WTC11 (cell line): ENCODE measurements around the gene TRMU. TPM values are rescaled to one million over a fixed set of nuclear protein-coding genes. Genes with fewer than 3 reads are reported as not detected.

ENCODE experiments used
- ATAC-seq: fragments of 200-7000 bp; cut with Tn5 transposase; 2 replicates; pipeline ENCODE4 v1.10.0; 2021; ENCODE audit warnings: mild to moderate bottlenecking, moderate library complexity
- CTCF ChIA-PET: fragments of 300-600 bp; sonication (Branson Sonifier 250); formaldehyde crosslinking; loops from one replicate; lab custom pipeline; 2021; ENCODE audit warnings: antibody characterized with exemption; lab: Charles Lee
- POLR2A ChIA-PET: fragments of 350-600 bp; sonication (Branson Sonifier 250); formaldehyde crosslinking; loops from one replicate; lab custom pipeline; 2021; ENCODE audit warnings: antibody characterized with exemption; lab: Charles Lee
- DNase-seq: peaks from one replicate; pipeline ENCODE4 v3.0.0; 2021; ENCODE audit warnings: low spot score
- H3K27ac Mint-ChIP-seq: 2 replicates; pipeline ENCODE4 v1.8.0; 2021; ENCODE audit warnings: mixed read lengths
- H3K27me3 Mint-ChIP-seq: 2 replicates; pipeline ENCODE4 v1.8.0; 2021; ENCODE audit warnings: low read depth, mild to moderate bottlenecking, moderate library complexity, mixed read lengths
- H3K36me3 Mint-ChIP-seq: 2 replicates; pipeline ENCODE4 v1.8.0; 2021; ENCODE audit warnings: mixed read lengths
- H3K4me1 Mint-ChIP-seq: 2 replicates; pipeline ENCODE4 v1.8.0; 2022; ENCODE audit warnings: mixed read lengths
- H3K4me3 Mint-ChIP-seq: 2 replicates; pipeline ENCODE4 v1.8.0; 2021; ENCODE audit warnings: mild to moderate bottlenecking, moderate library complexity, mixed read lengths
- H3K9me3 Mint-ChIP-seq: 2 replicates; pipeline ENCODE4 v1.8.0; 2021; ENCODE audit warnings: mixed read lengths
- ELF4 ChIP-seq: sonication (generic); formaldehyde crosslinking; IDR thresholded peaks from 2 replicates; pipeline ENCODE4 v1.8.1; 2022; ENCODE audit warnings: low read depth, mild to moderate bottlenecking, moderate library complexity, missing genetic modification reagents
- GRHL2 ChIP-seq: fragments of 250-450 bp; sonication (Bioruptor Pico); IDR thresholded peaks from 2 replicates; pipeline ENCODE4 v1.8.0; 2022; ENCODE audit warnings: mild to moderate bottlenecking, moderate library complexity; ENCODE audit not compliant: insufficient replicate concordance, severe bottlenecking
- MXD4 ChIP-seq: fragments of 250-450 bp; sonication (Bioruptor Pico); IDR thresholded peaks from 2 replicates; pipeline ENCODE4 v1.8.0; 2021; ENCODE audit warnings: mild to moderate bottlenecking, moderate library complexity, borderline replicate concordance
- NFATC4 ChIP-seq: fragments of 250-450 bp; sonication (Bioruptor Pico); IDR thresholded peaks from 2 replicates; pipeline ENCODE4 v1.9.0; 2021; ENCODE audit warnings: mild to moderate bottlenecking
- RELA ChIP-seq: sonication (generic); formaldehyde crosslinking; IDR thresholded peaks from 2 replicates; pipeline ENCODE4 v1.8.1; 2022; ENCODE audit warnings: missing genetic modification reagents, mild to moderate bottlenecking, borderline replicate concordance
- SMAD4 ChIP-seq: sonication (generic); formaldehyde crosslinking; IDR thresholded peaks from 2 replicates; pipeline ENCODE4 v1.8.0; 2022; ENCODE audit warnings: mild to moderate bottlenecking, missing genetic modification reagents
- ZNF317 ChIP-seq: sonication (generic); formaldehyde crosslinking; IDR thresholded peaks from 2 replicates; pipeline ENCODE4 v1.8.1; 2023; ENCODE audit warnings: low read depth, mild to moderate bottlenecking, moderate library complexity, missing genetic modification reagents, borderline replicate concordance
- total RNA-seq: library from RNA; stranded (reverse); gene quantifications from 3 replicates; pipeline ENCODE4 v1.2.3, GENCODE V29; 2021
- TF ChIP-seq, protein P1 (sequence below): fragments of 250-450 bp; sonication (Bioruptor Pico); IDR thresholded peaks from 2 replicates; pipeline ENCODE4 v1.9.0; 2021; ENCODE audit warnings: mild to moderate bottlenecking
- TF ChIP-seq, protein P2 (sequence below): sonication (generic); formaldehyde crosslinking; IDR thresholded peaks from 2 replicates; pipeline ENCODE4 v1.8.0; 2022; ENCODE audit warnings: mild to moderate bottlenecking, missing genetic modification reagents
- TF ChIP-seq, protein P3 (sequence below): sonication (generic); formaldehyde crosslinking; IDR thresholded peaks from 2 replicates; pipeline ENCODE4 v1.8.0; 2022; ENCODE audit warnings: missing genetic modification reagents
- TF ChIP-seq, protein P4 (sequence below): sonication (generic); formaldehyde crosslinking; IDR thresholded peaks from 2 replicates; pipeline ENCODE4 v1.8.1; 2023; ENCODE audit warnings: mild to moderate bottlenecking, moderate library complexity, missing genetic modification reagents
- TF ChIP-seq, protein P5 (sequence below): fragments of 250-450 bp; sonication (Bioruptor Pico); IDR thresholded peaks from 2 replicates; pipeline ENCODE4 v1.9.0; 2021; ENCODE audit warnings: mild to moderate bottlenecking
- TF ChIP-seq, protein P6 (sequence below): fragments of 250-450 bp; sonication (Bioruptor Pico); IDR thresholded peaks from 2 replicates; pipeline ENCODE4 v1.8.0; 2021; ENCODE audit warnings: mild to moderate bottlenecking
- TF ChIP-seq, protein P7 (sequence below): sonication (generic); formaldehyde crosslinking; conservative IDR thresholded peaks from 2 replicates; pipeline ENCODE4 v1.8.1; 2022; ENCODE audit warnings: mild to moderate bottlenecking, missing genetic modification reagents
- TF ChIP-seq, protein P8 (sequence below): sonication (generic); formaldehyde crosslinking; IDR thresholded peaks from 2 replicates; pipeline ENCODE4 v1.8.1; 2023; ENCODE audit warnings: mild to moderate bottlenecking, missing genetic modification reagents, borderline replicate concordance

TRMU gene
- total RNA-seq, 1 experiment from 2014 or later, result 103 TPM

DNA sequence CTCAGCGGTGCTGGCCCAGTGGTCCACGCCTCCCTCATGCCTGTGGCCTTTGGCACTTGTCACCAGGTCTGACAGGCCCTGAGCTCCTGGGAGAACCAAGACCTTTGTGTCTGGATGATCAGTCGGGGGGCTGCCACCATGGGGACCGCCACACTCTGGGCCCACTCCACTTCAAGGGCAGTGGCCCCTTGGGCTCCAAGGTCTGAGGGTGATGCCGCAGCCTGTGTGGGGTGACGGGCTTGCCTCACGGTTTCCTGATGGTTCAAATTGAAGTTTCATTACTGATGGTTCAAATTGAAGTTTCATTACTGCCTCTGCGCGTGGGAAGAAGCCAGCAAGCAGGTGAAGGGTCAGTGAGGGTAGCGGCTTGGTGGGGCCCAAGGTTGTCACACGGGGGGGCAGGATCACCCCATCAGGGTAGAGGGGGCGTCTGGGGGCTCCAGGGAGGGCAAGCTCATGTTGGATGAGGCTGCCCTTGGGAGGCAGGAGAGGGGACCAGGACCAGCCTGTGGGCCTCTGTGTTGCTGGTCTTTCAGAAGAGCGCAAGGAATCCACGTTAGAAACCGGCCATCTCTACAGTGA, 27.5 kb downstream of the TRMU start:
- H3K27ac Mint-ChIP-seq, result no peak overlapping the region; the same call in 1 of the 2 replicates
- H3K36me3 Mint-ChIP-seq, result peaks cover 14% of the 10 kb centered on the region
- ATAC-seq (no peak), DNase-seq (no peak)
- peaks cover 4% of the 10 kb centered on the region; the same call in 1 of the 2 replicates for H3K4me1 Mint-ChIP-seq
- no peak overlapping the region for H3K4me3 Mint-ChIP-seq
- H3K9me3 Mint-ChIP-seq, result peaks cover 7% of the 10 kb centered on the region; the same call in 1 of the 2 replicates
- no peaks in the 10 kb centered on the region for H3K27me3 Mint-ChIP-seq
- ChIA-PET CTCF (no interaction called here), POLR2A (no interaction called here)
- TF ChIP-seq GRHL2 (CRISPR knock-in tag), result no peak
- TF ChIP-seq, protein P1, sequence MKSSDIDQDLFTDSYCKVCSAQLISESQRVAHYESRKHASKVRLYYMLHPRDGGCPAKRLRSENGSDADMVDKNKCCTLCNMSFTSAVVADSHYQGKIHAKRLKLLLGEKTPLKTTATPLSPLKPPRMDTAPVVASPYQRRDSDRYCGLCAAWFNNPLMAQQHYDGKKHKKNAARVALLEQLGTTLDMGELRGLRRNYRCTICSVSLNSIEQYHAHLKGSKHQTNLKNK (CRISPR knock-in tag), result no peak
- TF ChIP-seq, protein P2, sequence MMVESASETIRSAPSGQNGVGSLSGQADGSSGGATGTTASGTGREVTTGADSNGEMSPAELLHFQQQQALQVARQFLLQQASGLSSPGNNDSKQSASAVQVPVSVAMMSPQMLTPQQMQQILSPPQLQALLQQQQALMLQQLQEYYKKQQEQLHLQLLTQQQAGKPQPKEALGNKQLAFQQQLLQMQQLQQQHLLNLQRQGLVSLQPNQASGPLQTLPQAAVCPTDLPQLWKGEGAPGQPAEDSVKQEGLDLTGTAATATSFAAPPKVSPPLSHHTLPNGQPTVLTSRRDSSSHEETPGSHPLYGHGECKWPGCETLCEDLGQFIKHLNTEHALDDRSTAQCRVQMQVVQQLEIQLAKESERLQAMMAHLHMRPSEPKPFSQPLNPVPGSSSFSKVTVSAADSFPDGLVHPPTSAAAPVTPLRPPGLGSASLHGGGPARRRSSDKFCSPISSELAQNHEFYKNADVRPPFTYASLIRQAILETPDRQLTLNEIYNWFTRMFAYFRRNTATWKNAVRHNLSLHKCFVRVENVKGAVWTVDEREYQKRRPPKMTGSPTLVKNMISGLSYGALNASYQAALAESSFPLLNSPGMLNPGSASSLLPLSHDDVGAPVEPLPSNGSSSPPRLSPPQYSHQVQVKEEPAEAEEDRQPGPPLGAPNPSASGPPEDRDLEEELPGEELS (CRISPR knock-in tag), result no peak

DNA sequence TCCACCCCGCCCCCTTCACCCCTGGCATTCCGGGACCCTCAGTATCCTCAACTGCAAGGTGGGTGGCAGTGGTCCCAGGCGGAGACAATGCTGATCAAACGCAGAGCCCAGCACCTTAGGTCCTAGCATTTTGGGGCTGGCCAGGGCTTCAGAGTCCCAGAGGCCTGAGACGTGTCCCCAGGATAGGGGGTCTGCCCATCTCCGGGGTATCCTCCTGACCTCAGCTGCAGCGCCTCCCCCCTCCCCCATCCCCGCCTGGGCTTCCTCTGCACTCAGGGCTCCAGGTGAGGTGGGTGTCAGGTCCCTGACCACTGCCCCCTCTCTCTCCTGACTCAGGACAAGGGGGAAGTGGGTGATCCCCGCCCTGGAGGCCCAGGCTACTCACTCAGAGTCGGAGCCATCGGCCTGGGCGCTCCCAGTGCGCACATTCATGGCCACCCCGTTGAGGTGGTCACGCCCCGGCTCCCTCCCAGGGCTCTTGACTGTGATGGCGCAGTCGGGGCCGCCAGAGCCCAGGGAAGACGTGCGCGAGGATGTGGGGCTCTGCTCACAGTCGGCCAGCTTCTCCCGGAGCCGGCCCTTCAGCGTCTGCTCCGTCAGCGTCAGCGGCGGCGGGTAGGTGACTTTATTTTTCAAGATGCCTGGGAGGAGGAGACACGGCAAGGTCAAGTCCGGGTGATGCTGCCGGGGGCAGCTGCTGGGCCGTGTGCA, 28.3 kb downstream of the TRMU start:
- H3K36me3 Mint-ChIP-seq, result peaks cover 14% of the 10 kb centered on the region
- TF ChIP-seq, protein P3, sequence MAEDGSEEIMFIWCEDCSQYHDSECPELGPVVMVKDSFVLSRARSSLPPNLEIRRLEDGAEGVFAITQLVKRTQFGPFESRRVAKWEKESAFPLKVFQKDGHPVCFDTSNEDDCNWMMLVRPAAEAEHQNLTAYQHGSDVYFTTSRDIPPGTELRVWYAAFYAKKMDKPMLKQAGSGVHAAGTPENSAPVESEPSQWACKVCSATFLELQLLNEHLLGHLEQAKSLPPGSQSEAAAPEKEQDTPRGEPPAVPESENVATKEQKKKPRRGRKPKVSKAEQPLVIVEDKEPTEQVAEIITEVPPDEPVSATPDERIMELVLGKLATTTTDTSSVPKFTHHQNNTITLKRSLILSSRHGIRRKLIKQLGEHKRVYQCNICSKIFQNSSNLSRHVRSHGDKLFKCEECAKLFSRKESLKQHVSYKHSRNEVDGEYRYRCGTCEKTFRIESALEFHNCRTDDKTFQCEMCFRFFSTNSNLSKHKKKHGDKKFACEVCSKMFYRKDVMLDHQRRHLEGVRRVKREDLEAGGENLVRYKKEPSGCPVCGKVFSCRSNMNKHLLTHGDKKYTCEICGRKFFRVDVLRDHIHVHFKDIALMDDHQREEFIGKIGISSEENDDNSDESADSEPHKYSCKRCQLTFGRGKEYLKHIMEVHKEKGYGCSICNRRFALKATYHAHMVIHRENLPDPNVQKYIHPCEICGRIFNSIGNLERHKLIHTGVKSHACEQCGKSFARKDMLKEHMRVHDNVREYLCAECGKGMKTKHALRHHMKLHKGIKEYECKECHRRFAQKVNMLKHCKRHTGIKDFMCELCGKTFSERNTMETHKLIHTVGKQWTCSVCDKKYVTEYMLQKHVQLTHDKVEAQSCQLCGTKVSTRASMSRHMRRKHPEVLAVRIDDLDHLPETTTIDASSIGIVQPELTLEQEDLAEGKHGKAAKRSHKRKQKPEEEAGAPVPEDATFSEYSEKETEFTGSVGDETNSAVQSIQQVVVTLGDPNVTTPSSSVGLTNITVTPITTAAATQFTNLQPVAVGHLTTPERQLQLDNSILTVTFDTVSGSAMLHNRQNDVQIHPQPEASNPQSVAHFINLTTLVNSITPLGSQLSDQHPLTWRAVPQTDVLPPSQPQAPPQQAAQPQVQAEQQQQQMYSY, result no peak
- TF ChIP-seq ZNF317 (CRISPR knock-in tag), result no peak
- TF ChIP-seq, protein P4, sequence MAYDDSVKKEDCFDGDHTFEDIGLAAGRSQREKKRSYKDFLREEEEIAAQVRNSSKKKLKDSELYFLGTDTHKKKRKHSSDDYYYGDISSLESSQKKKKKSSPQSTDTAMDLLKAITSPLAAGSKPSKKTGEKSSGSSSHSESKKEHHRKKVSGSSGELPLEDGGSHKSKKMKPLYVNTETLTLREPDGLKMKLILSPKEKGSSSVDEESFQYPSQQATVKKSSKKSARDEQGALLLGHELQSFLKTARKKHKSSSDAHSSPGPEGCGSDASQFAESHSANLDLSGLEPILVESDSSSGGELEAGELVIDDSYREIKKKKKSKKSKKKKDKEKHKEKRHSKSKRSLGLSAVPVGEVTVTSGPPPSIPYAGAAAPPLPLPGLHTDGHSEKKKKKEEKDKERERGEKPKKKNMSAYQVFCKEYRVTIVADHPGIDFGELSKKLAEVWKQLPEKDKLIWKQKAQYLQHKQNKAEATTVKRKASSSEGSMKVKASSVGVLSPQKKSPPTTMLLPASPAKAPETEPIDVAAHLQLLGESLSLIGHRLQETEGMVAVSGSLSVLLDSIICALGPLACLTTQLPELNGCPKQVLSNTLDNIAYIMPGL, result no peak
- no peak for TF ChIP-seq NFATC4 (CRISPR knock-in tag)
- no peak for TF ChIP-seq RELA
- TF ChIP-seq, protein P5, sequence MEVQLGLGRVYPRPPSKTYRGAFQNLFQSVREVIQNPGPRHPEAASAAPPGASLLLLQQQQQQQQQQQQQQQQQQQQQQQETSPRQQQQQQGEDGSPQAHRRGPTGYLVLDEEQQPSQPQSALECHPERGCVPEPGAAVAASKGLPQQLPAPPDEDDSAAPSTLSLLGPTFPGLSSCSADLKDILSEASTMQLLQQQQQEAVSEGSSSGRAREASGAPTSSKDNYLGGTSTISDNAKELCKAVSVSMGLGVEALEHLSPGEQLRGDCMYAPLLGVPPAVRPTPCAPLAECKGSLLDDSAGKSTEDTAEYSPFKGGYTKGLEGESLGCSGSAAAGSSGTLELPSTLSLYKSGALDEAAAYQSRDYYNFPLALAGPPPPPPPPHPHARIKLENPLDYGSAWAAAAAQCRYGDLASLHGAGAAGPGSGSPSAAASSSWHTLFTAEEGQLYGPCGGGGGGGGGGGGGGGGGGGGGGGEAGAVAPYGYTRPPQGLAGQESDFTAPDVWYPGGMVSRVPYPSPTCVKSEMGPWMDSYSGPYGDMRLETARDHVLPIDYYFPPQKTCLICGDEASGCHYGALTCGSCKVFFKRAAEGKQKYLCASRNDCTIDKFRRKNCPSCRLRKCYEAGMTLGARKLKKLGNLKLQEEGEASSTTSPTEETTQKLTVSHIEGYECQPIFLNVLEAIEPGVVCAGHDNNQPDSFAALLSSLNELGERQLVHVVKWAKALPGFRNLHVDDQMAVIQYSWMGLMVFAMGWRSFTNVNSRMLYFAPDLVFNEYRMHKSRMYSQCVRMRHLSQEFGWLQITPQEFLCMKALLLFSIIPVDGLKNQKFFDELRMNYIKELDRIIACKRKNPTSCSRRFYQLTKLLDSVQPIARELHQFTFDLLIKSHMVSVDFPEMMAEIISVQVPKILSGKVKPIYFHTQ (CRISPR knock-in tag), result no peak
- TF ChIP-seq SMAD4, result no peak
- TF ChIP-seq MXD4 (CRISPR knock-in tag), result no peak
- TF ChIP-seq, protein P6, sequence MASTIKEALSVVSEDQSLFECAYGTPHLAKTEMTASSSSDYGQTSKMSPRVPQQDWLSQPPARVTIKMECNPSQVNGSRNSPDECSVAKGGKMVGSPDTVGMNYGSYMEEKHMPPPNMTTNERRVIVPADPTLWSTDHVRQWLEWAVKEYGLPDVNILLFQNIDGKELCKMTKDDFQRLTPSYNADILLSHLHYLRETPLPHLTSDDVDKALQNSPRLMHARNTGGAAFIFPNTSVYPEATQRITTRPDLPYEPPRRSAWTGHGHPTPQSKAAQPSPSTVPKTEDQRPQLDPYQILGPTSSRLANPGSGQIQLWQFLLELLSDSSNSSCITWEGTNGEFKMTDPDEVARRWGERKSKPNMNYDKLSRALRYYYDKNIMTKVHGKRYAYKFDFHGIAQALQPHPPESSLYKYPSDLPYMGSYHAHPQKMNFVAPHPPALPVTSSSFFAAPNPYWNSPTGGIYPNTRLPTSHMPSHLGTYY (CRISPR knock-in tag), result no peak
- TF ChIP-seq, protein P7, sequence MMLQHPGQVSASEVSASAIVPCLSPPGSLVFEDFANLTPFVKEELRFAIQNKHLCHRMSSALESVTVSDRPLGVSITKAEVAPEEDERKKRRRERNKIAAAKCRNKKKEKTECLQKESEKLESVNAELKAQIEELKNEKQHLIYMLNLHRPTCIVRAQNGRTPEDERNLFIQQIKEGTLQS (CRISPR knock-in tag), result no peak
- TF ChIP-seq, protein P8, sequence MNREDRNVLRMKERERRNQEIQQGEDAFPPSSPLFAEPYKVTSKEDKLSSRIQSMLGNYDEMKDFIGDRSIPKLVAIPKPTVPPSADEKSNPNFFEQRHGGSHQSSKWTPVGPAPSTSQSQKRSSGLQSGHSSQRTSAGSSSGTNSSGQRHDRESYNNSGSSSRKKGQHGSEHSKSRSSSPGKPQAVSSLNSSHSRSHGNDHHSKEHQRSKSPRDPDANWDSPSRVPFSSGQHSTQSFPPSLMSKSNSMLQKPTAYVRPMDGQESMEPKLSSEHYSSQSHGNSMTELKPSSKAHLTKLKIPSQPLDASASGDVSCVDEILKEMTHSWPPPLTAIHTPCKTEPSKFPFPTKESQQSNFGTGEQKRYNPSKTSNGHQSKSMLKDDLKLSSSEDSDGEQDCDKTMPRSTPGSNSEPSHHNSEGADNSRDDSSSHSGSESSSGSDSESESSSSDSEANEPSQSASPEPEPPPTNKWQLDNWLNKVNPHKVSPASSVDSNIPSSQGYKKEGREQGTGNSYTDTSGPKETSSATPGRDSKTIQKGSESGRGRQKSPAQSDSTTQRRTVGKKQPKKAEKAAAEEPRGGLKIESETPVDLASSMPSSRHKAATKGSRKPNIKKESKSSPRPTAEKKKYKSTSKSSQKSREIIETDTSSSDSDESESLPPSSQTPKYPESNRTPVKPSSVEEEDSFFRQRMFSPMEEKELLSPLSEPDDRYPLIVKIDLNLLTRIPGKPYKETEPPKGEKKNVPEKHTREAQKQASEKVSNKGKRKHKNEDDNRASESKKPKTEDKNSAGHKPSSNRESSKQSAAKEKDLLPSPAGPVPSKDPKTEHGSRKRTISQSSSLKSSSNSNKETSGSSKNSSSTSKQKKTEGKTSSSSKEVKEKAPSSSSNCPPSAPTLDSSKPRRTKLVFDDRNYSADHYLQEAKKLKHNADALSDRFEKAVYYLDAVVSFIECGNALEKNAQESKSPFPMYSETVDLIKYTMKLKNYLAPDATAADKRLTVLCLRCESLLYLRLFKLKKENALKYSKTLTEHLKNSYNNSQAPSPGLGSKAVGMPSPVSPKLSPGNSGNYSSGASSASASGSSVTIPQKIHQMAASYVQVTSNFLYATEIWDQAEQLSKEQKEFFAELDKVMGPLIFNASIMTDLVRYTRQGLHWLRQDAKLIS (CRISPR knock-in tag), result no peak
- no peak for TF ChIP-seq ELF4

More for the DNA sequence above, 28.3 kb downstream of the TRMU start:
- H3K4me3 Mint-ChIP-seq, result no peak overlapping the region
- ChIA-PET CTCF (interaction anchor here (2.1 kb wide), 1 partner anchor 178 kb away, joined by 8 read pairs; no protein-coding TSS in a partner anchor), POLR2A (no interaction called here)
- ATAC-seq (no peak), DNase-seq (no peak)
- H3K4me1 Mint-ChIP-seq, result peaks cover 6% of the 10 kb centered on the region; the same call in 1 of the 2 replicates
- H3K27me3 Mint-ChIP-seq, result no peaks in the 10 kb centered on the region
- H3K27ac Mint-ChIP-seq, result no peak overlapping the region
- peaks cover 7% of the 10 kb centered on the region; the same call in 1 of the 2 replicates for H3K9me3 Mint-ChIP-seq
